ENCODE data around the gene PRPSAP2.
A peak's percentile ranks its signal among the peaks of the same experiment; 100 is the strongest.
"Not testable (repeated sequence)": the region's sequence is repeated elsewhere in the genome, so short reads cannot be mapped to it uniquely, and the experiment has no call there.

Gene PRPSAP2, protein sequence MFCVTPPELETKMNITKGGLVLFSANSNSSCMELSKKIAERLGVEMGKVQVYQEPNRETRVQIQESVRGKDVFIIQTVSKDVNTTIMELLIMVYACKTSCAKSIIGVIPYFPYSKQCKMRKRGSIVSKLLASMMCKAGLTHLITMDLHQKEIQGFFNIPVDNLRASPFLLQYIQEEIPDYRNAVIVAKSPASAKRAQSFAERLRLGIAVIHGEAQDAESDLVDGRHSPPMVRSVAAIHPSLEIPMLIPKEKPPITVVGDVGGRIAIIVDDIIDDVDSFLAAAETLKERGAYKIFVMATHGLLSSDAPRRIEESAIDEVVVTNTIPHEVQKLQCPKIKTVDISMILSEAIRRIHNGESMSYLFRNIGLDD

DNA sequence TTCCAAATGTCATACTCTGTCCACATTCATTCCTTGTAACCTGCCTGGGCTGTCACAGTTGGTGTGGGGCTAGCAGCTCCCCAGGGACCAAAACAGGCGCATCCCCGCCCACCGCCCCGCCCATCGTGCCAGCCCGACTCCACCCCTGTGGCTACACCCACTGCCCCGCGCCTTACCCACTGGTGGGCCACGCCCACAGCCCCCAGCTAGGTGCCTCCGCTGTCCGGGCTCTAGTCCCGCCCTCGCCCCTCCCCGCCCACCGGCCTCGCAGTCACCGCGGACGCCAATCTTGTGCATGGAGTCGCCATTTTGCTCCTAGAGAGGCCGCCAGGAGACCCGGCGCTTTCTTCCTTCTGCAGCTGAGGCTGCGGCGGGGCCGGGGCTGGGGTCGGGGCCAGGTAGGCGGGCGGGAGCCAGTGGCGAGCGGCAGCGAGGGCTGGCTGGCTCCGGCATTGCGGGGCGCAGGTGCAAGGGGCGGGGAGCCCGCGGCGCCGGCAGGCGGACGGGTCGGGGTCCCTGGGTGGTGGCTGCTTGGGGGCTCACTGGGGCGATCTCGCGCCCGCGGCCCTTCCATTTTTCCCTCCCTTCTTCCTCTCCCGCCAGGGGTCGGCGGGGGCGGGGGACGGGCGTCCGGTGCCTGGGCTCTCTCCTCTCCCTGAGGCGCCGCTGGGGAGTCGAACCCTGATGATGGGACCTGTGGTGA is at the start of gene PRPSAP2:
TSS of gene PRPSAP2 (plus strand) at position 268 of the 703 bp plus-strand sequence. CDS start 7,703 bp downstream, outside the sequence.
- DNase-seq: peak; percentile 86

DNA sequence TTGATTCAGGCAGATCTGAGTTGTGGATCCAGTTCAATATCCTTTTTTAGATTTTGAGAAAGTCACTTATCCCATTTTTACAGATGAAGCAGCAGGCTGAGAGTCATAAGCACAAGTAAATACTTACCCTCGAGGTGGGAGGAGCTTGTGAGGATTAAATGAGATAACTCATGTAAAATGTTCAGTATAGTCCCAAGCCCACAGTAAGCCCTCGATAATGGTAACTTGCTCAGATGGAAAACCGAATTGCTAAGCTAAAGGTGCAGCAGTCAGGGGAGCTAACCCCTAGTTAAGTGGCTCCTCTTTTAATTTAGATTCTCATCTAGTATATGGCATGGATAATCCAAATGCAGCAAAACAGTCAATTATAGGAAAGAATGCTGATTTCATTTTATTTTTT is 42.0 kb upstream of the PRPSAP2 start:
- DNase-seq: not testable (repeated sequence)

DNA sequence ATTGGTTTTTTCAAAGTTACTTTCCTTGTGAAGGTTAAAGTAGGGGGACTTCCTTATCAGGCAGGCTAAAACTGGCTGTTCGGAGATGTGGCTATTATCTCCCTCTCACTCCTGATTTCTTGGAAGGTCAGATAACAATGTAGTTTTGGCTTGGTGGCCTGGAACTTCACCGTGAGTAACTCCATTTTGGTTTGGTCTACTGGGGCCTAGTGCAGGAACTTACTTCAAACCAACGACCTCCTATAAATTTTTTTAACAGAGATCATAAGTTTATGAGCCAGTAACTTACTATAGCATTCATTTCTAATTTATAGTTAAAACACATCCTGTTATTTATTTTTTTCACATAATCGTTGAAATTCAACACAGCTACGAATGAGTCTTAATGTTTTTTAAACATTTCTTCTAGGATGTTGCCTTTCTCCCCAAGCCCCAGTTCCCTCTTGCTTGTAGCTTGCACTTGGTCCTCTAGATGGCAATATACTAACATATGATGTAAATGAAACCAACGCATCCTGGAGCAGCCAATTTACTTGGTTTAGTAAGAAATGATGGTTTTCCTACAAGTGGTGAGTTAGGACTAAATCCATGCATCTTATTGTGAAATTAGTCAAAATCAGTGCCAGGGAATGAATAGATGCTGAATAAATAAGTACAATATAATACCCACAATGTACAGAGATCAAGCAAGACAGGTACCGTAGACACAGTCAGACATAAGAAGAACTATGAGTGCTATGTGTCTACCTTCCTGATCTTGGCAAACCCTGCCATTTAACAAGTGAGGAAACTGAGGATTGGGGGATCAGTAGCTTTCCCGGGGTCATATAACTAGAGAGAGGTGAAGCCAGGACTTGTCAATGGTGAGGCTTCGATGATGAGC is 41.2 kb upstream of the PRPSAP2 start:
- peak; percentile 25 for DNase-seq

DNA sequence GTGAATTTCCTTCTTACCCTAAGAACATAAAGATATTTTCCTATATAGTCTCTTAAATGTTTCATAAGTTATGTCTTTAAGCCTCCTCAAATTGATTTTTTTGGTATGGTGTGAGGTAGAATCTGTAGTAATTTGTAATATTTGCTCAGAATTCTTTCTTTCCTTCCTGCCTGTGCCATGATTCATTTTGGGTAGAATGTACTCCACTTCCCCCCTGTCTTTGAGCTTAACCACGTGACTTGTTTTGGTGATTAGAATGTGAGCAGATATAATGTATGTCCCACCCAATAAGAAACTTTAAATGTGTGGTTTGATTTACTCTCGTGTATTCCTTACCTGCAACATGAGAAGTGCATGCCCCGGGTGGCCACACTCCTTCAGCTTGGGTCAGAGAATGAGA is 36.5 kb upstream of the PRPSAP2 start:
- DNase-seq: not testable (repeated sequence)

DNA sequence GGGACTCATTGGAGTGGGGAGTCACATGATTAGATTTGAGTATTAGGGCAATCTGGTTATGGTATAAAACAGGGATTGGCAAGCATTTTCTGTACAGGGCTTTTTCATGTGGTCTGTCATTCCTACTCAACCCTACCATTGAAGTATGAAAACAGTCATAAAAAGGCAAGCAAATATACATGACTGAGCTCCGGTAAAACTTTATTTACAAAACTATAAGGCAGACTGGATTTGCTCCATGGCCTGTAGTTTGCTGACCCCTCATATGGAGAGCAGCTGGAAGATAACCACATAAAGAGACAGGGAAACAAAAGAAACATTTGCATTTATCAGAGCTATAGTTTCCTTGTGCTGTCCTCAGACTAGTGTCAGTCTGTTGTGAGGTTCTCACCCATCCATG is 30.3 kb upstream of the PRPSAP2 start:
- DNase-seq: not testable (repeated sequence)

DNA sequence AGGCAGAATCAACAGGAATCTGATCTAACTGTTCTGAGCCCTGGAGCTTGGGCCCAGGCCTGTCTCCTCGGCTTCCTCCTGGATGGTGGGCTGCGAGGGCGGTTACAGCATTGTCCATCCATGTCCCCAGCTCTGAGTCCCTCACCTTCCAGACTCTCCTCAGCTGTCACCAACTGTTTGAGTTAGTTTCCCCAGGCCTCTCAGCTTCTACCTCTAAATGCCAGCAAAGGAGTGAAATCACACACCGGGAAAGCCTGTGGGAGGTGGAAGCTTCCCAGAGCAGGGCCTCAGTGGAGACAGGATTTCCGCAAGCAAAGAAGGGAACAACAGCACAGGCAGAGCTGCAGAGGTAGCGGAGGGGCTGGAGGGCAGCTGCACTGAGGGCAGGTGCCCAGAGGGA is 9.4 kb upstream of the PRPSAP2 start:
- no peak for DNase-seq

DNA sequence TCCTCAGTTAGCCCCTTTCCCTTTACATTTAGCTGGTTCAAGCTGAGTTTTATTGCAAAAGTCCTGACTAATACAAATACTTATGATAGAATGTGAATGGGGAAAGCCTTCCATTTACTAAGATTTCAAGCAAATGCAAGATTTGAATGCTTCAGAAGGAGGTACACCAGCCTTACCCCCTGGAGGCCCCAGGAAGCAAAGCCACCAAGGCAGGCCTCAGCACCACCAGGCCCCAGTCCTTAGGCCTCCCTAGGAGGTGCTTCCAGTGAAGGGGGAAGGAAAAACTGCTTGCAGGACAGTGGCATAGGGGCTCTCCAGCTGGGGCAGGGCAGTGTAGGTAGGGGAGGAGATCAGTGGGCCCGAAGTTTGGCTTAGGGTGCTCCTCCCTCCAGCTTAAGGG is 7.3 kb upstream of the PRPSAP2 start:
- no peak for DNase-seq

DNA sequence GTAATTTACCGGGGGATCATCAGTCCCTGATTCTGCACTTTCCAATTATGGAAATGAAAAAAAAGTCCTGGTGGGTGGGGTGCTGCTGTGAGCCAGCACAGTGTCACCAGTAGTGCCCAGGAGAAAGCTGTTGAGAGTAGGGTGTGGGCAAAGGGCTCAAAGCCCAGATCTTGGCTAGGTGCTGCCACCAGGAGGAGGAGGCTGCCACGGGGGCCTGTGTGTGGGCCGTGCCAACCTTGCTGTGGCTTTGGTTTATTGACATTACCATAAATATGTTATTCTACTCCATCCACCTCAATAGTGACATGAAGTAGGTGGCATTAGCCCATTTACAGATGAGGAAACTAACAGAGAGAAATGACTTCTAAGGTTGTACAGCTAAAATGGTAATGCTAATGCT is 6.7 kb upstream of the PRPSAP2 start:
- no peak for DNase-seq

DNA sequence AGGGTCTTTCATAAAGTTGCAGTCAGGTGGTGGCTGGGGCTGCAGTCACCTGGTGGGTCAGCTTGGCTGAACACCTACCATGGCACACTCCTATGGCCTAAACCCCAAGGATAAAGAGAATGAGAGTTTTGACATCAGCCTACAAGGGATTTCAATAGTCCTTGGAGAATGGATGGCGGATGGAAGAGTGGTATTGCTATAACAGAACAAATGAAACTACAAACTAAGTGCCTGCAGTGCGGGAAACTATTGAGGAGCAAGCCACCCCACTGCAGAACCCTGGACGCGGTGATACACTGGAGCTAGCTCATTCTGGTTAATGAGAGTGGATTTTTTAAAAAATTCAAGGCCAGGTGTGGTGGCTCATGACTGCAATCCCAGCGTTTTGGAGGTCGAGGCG is 3.0 kb upstream of the PRPSAP2 start:
- DNase-seq: no peak

DNA sequence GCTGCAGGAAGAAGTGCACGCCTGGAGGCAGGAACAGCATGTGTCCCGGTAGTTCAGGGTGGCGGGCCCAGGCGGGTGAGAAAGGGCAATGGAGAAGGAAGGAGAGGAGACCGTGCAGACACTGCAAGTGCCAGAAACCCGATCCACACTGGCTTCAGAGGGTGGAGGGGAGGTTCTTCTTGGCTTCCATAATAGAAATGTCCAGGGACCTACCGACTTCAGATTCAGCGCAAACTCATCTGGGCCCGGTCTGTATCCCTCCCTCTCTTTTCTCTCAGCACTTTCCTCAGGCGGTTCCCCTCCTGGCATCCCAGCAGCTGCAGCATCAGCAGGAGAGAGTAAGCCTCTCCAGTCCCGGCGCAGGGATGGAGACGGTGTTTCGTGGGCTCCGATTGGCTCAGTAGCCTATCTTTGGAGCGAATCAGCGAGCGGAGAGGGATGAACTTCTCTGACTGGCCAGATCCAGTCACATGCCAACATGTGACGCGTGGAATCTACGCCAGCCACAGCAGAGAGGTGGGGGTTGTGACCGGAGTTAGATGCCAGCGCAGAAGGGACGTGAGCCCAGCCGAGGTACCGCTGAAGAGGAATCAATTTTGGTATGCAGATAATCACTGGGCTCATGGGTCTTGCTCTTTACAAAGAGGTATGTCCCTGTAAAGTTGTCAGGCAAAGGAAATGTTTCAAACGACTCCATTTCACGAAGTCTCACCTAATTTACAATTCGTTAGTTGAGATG is 1.9 kb upstream of the PRPSAP2 start:
- peak; percentile 91 for DNase-seq

DNA sequence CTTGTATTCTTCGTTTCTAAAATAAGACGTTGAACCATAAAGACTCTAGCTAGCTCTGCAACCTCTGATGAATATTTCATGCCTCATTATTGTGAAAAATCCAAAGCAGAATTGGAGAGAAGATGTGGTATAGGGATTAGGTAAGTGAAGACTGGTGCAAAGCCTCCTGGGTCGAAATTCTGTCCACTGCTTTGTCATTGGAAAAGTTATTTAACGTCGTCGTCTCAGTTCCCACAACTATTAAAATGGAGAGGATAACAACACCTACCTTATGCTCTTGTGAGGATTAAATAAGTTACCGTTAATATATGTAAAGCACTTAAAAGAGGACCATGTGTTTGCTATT is 1.4 kb upstream of the PRPSAP2 start:
- no peak for DNase-seq

DNA sequence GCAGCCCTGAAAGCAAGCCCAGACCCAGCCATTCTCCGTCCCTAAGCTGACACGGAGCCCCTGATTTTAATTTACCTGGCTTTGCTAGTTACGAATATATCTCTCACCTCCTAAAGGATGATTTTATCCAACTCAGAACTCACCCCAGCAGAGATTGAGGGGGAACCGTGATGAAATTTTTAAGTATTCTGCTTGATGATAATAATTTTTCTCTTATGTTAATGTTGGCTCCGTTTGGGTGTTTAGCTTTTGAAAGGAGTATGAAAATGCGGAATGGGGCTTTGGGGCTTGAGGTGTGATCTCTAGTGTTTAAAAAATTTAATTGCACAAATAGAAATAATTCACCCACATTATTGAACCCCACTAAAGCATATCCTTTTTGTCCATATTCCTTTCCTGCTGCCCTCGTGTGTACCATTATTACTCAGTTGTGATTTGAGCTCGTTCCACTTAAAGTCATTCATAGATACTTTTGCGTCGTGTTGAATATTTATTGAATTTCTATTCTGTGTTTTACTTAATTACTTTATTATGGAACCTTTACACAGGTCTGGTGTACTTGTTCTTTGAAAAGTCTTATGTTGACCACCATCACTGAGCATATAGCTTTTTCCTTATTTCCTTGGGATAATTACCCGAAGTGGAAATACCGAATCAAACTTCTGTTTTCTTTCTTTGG is 775 bp downstream of the PRPSAP2 start:
- DNase-seq: no peak

DNA sequence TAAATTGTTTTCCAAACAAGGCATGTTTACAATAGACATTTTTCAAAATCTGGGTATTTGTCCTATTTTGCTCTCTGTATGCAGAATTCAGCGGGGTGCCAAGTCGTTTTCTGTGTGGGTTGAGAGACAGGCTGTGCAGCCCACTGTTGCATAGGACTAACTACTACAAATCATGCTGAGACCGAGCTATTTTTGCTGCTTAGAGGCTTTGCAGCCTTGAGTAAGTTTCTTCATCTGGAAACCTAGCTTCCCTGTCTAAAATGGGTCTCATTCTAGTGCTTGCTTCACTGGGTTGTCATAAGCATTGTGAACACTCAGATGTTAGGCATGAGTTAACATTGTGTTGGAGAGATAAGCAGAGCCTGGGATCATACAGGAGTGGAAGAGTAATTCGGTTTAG is 1.3 kb downstream of the PRPSAP2 start:
- DNase-seq: no peak

DNA sequence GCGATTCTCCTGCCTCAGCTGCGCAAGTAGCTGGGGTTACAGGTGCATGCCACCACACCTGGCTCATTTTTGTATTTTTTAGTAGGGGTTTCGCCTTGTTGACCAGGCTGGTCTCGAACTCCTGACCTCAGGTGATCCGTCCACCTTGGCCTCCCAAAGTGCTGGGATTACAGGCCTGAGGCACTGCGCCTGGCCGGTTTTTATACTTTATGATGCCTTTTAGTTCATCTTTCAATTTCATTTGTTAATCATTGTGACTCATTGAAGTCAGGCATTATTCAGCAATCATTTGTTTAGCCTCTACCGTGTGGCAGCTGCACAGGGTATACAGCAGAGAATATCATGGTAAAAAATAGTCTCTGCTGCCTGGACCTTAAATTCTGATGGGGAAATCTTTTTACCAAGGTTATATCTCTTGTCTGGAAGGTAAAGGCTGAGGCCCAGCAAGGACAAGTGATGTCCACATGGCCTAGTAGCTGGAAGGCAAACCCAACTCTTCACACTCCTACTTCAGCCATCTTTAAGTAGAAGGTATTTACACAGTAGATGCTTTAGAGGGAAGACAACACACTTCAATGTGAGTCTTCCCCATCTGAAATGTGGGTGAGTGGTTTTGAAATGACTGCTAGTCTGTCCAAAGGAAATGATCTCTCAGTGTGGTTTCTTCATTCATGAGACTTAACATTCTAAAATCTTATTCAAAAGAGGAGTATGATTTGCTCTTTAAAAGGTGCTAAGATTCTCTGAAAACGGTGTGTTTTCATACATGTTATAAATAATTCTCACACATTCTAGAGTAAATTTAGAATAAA is 2.4 kb downstream of the PRPSAP2 start:
- DNase-seq: no peak

DNA sequence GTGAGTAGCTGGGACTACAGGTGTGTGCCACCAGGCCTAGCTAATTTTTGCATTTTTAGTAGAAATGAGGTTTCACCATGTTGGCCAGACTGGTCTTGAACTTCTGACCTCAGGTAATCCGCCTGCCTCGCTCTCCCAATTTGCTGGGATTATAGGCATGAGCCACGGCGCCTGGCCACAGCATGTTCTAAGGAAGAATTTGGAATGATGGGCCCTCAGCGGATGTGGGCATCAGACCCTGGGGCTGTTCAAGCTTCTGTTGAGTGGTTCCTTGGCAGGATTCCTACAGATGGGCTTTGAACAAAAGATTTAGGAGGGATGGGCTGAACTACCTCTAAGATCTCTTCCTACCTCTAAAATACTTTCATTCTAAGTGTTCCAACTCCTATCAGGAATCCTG is 4.1 kb downstream of the PRPSAP2 start:
- no peak for DNase-seq

DNA sequence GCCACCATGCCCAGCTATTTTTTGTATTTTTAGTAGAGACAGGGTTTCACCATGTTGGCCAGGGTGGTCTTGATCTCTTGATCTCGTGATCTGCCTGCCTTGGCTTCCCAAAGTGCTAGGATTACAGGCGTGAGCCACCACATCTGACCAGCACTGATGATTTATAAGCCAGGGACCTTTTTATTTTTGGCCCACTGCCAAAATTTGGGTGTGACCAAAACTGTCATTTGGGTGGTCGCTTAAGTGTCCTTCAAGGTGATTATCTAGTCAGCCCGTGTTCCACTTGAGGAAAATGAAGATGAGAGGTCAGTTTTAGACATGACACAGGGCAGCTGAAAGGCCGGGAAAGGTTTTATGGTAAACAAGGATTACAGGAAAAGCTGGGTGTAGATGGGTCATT is 7.1 kb downstream of the PRPSAP2 start:
- not testable (repeated sequence) for DNase-seq

DNA sequence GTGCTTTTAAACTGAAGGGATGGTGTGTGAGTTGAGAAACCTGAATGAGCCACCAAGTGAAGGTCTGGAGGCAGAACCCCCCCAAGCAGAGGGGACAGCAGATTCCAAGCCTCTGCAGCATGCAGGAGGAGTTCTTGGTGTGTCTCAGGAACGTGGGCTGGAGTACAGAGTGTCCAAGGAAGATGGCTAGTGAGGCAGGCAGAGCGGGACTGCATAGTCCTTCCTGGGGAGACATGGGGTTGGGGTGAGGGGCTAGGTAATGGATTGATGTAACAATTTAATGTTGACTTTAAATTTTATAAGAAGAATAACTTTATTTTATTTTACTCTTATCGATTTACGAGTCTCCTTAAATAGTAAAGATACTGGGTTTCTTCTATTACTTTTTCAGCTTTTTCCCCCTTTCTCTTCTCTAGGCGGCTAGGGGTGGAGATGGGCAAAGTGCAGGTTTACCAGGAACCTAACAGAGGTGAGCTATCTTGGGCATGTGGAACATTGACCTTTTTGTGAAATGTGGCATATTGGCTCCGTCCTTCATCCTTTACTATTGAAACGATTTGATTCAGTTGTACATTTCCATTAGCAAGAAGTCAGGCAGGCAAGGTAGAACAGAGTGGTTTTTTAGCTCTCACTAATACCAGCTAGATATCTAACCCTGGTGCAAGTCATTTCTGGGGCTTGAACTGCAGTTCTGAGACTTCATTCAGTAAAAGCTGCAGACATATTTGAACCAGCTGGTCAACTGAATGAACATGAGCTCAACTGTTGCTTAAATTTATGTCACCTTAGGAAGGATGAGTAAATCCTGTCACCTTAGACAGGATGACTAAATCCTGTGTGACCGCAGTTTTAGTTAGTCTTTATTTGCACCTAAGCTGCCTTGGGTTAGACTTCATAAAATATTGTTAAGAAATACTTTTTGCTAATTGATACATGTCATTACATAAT is 9.2 kb downstream of the PRPSAP2 start:
- no peak for DNase-seq

DNA sequence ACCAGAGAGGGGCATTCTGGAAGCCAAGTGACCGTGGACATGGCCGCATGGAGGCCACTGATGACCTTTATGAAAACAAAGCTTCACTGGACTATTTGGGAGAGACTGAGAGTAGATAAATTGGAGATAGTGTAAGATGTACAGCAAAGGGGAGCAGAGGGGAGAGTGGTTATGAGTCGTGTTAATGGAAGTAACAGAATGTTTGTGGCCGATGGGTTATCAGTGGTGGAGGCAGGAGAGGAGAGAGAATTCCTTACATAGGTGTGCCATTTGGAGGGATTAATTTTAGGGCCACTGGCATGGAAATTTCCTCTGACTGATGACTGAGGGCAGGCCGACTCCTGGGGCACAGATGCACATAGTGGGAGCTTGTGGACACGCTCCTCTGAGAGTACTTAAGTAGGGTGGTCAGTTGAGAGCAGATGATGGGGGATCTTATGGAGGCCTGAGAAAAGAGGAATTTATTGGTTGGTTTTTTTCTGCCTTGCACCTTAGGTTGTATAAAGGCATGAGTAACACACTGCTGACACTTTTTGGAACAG is 19.2 kb downstream of the PRPSAP2 start:
- no peak for DNase-seq

DNA sequence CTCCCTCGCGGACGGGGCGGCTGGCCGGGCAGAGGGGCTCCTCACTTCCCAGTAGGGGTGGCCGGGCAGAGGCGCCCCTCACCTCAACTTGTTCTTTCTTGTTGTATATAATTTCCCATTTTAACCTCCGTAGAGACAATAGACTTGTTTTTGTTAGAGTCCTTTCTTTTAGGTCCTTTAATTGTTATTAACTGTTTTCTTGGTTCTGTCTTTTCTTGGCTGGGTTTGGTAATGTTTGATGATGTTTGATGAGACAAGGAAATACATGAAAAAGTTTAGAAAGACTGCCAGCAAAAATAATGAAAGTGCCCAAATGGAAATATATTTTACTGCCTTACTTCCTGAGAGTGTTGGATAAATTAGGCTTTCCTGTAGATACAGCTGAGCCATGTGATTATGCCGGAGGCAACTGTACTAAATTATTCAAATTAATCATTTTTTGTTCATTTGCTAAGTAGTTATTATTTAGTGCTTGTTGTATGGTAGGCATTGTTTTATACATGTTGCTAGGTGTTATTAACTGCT is 30.9 kb downstream of the PRPSAP2 start:
- no peak for DNase-seq

DNA sequence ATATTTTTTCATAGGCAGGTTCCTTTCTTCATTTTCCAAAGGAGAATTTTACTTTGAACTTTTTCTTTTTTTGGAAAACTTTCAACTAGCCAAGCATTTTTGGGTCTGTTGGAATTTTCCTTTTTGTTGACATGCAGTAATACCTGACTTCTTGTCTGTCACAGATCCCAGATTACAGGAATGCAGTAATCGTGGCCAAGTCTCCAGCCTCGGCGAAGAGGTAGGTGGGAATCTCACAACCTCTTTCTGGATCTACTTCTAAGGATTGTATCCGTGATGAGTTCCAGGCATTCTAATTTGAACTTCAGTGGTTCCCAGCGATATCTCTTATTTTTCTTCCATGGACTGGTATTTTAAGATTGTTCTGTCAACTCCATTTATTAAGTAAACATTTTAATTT is 31.7 kb downstream of the PRPSAP2 start:
- DNase-seq: no peak

Measured in NCI-H1048 (cell line).